Keratinocyte (primary cell): Measurements from ENCODE around the gene SYT2.
"Not testable (repeated sequence)": the region's sequence is repeated elsewhere in the genome, so short reads cannot be mapped to it uniquely, and the experiment has no call there.

Source experiments
- EZH2 ChIP-seq: IDR thresholded peaks from one replicate; pipeline ENCODE4 v1.6.1; 2012; ENCODE audit warnings: inconsistent platforms, mild to moderate bottlenecking, low read length, moderate library complexity
- TF ChIP-seq, protein P1 (sequence below), 3 experiments: IDR thresholded peaks in 1 of 3; conservative IDR thresholded peaks in 1 of 3; optimal IDR thresholded peaks in 1 of 3; 2 replicates in 2 of 3; 3 replicates in 1 of 3; pipeline versions ENCODE3 to v1.5.1; 2011; ENCODE audit warnings: low read length in 3 of 3, mild to moderate bottlenecking in 3 of 3, moderate library complexity in 2 of 3, control low read depth in 1 of 3, inconsistent platforms in 1 of 3; ENCODE audit not compliant: insufficient read depth in 2 of 3; ENCODE audit errors: extremely low read depth in 1 of 3

DNA sequence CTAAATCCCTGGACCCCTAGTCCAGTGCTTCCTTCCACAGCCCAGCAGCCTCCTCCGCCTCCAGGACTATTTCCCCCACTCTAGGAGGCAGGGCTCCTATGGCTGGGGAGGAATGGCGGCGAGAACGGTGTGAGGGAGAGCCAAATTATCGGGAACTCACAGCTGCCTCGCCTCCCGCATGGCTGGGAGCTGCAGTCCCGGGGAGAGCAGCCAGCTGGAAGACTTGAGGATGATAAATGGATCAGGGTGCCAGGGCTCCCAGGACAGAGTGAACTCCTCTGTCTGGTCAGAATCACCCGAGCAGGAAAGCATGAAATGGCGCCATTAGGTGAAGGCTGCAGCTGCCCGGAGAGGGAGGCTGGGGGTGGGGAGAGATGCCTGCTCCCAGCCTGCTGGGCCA lies 91.2 kb downstream of the SYT2 start:
- TF ChIP-seq, protein P1, sequence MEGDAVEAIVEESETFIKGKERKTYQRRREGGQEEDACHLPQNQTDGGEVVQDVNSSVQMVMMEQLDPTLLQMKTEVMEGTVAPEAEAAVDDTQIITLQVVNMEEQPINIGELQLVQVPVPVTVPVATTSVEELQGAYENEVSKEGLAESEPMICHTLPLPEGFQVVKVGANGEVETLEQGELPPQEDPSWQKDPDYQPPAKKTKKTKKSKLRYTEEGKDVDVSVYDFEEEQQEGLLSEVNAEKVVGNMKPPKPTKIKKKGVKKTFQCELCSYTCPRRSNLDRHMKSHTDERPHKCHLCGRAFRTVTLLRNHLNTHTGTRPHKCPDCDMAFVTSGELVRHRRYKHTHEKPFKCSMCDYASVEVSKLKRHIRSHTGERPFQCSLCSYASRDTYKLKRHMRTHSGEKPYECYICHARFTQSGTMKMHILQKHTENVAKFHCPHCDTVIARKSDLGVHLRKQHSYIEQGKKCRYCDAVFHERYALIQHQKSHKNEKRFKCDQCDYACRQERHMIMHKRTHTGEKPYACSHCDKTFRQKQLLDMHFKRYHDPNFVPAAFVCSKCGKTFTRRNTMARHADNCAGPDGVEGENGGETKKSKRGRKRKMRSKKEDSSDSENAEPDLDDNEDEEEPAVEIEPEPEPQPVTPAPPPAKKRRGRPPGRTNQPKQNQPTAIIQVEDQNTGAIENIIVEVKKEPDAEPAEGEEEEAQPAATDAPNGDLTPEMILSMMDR (optimal IDR thresholded peaks at IDR 0.05 in 1 of 3, IDR thresholded peaks at IDR 0.05 in 1 of 3, conservative IDR thresholded peaks at IDR 0.05 in 1 of 3; ENCODE audit: extremely low read depth in 1 of 3, insufficient read depth in 2 of 3, low read length in 3 of 3): not testable (repeated sequence)
- not testable (repeated sequence) for TF ChIP-seq EZH2
